HG03575 (cell line): Measurements from ENCODE around the gene ALDH1A3.

ENCODE experiments used
- ATAC-seq: cut with Tn5 transposase; IDR thresholded peaks from one replicate; pipeline ENCODE4 v1.9.1; 2021; ENCODE audit not compliant: unreplicated experiment, insufficient number of reproducible peaks, low FRiP score; ENCODE audit errors: extremely low read depth

ALDH1A3 gene

GRCh38 chr15:100939791-100940190 is 60.2 kb downstream of the ALDH1A3 start:
- ATAC-seq = no peak

GRCh38 chr15:100940767-100941379 is 61.2 kb downstream of the ALDH1A3 start:
- no peak for ATAC-seq

GRCh38 chr15:100941536-100941935 is 61.9 kb downstream of the ALDH1A3 start:
- ATAC-seq = peak; percentile 39

GRCh38 chr15:100942656-100943425 is 63.2 kb downstream of the ALDH1A3 start:
- ATAC-seq = no peak

GRCh38 chr15:100944244-100944895 is 64.7 kb downstream of the ALDH1A3 start:
- no peak for ATAC-seq

GRCh38 chr15:100944986-100945385 is 65.4 kb downstream of the ALDH1A3 start:
- no peak for ATAC-seq

- no peak for ATAC-seq
Observed at GRCh38 chr15:100947760-100948429, 68.3 kb downstream of the ALDH1A3 start.

- no peak for ATAC-seq
Observed at GRCh38 chr15:100948430-100948762, 68.8 kb downstream of the ALDH1A3 start.

- no peak for ATAC-seq
Observed at GRCh38 chr15:100949691-100950090, 70.1 kb downstream of the ALDH1A3 start.

GRCh38 chr15:100951965-100952364 is 72.3 kb downstream of the ALDH1A3 start:
- no peak for ATAC-seq

- no peak for ATAC-seq
Observed at GRCh38 chr15:100952566-100952965, 72.9 kb downstream of the ALDH1A3 start.

- no peak for ATAC-seq
Observed at GRCh38 chr15:100958326-100959065, 78.9 kb downstream of the ALDH1A3 start.

GRCh38 chr15:100959066-100960050 is 79.7 kb downstream of the ALDH1A3 start:
- ATAC-seq = no peak
